Brain microvascular endothelial cell (primary cell): ENCODE measurements around the gene UBR3.

ENCODE experiments used
- DNase-seq: peaks from one replicate; pipeline ENCODE4 v3.0.0-alpha.2; 2020
- H3K27ac ChIP-seq: fragments of 250-450 bp; sonication (Bioruptor Pico); 2 replicates; pipeline ENCODE4 v1.5.1; 2020; ENCODE audit warnings: mild to moderate bottlenecking, moderate library complexity
- H3K27me3 ChIP-seq: fragments of 250-450 bp; sonication (Bioruptor Pico); replicated peaks from 2 replicates; pipeline ENCODE4 v1.5.1; 2020; ENCODE audit warnings: mild to moderate bottlenecking
- H3K36me3 ChIP-seq: fragments of 250-450 bp; sonication (Bioruptor Pico); replicated peaks from 2 replicates; pipeline ENCODE4 v1.5.1; 2020; ENCODE audit warnings: mild to moderate bottlenecking
- H3K4me3 ChIP-seq: 2 replicates; pipeline ENCODE4 v1.5.1; 2011; ENCODE audit warnings: low read depth, mild to moderate bottlenecking, control low read depth, low read length, moderate library complexity
- in situ Hi-C: cut with HindIII; loops from 2 replicates; pipeline ENCODE4 v1.10.0; 2017; ENCODE audit warnings: low sequenced_read_pairs, low pct_ligation_motif_present
- TF ChIP-seq, protein P1 (sequence below): IDR thresholded peaks from 2 replicates; pipeline ENCODE4 v1.5.1; 2011; ENCODE audit warnings: low read depth, mild to moderate bottlenecking, moderate library complexity, low read length, control low read depth, inconsistent platforms; ENCODE audit errors: missing control alignments

UBR3 gene

DNA sequence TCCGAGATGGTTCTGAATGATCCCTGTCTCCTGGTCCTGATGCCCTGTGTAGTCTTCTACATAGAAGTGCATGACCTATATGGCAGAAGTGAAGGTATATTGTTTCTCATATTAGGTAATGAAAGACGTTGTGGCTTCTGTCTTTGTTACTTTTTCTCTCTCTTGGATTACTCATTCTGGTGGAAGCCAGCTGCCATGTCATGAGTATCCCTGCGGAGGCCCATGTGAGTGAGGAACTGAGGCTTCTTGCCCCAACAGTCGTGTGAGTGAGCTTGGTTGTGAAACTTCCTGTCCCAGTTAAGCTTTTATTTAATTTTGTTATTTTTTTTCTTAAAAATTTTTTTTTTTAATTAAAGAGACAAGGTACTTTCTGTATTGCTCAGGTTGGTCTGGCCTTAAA, 134.7 kb downstream of the UBR3 start:
- H3K27me3 ChIP-seq = no peaks in the 10 kb centered on the region
- peak overlapping the region; percentile 40 for H3K27ac ChIP-seq
- TF ChIP-seq, protein P1, sequence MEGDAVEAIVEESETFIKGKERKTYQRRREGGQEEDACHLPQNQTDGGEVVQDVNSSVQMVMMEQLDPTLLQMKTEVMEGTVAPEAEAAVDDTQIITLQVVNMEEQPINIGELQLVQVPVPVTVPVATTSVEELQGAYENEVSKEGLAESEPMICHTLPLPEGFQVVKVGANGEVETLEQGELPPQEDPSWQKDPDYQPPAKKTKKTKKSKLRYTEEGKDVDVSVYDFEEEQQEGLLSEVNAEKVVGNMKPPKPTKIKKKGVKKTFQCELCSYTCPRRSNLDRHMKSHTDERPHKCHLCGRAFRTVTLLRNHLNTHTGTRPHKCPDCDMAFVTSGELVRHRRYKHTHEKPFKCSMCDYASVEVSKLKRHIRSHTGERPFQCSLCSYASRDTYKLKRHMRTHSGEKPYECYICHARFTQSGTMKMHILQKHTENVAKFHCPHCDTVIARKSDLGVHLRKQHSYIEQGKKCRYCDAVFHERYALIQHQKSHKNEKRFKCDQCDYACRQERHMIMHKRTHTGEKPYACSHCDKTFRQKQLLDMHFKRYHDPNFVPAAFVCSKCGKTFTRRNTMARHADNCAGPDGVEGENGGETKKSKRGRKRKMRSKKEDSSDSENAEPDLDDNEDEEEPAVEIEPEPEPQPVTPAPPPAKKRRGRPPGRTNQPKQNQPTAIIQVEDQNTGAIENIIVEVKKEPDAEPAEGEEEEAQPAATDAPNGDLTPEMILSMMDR = no peak
- H3K4me3 ChIP-seq = no peak overlapping the region
- in situ Hi-C loops = no loop called here
- peak; percentile 85 for DNase-seq
- H3K36me3 ChIP-seq = no peaks in the 10 kb centered on the region

DNA sequence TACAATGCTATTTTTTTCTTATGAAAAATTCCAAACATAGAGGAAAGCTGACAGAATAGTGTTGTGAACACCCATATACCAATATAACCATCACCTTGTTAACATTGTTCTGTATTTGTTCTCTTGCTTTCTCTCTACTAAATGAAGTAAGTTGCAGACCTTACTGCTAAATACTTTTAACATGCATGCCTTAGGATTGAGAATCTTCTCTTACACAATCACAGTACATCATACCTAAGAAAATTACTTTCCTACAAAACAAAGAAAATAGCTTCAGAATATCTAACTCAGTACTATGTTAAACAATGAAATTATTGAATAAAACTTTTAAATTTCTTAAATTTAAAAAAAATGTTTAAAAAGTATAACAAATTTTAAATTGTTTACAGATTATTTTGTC, 136.5 kb downstream of the UBR3 start:
- in situ Hi-C loops = no loop called here
- no peak overlapping the region for H3K4me3 ChIP-seq
- no peaks in the 10 kb centered on the region for H3K36me3 ChIP-seq
- no peak for DNase-seq
- H3K27me3 ChIP-seq = no peaks in the 10 kb centered on the region
- H3K27ac ChIP-seq = no peak overlapping the region
- TF ChIP-seq, protein P1 = no peak

DNA sequence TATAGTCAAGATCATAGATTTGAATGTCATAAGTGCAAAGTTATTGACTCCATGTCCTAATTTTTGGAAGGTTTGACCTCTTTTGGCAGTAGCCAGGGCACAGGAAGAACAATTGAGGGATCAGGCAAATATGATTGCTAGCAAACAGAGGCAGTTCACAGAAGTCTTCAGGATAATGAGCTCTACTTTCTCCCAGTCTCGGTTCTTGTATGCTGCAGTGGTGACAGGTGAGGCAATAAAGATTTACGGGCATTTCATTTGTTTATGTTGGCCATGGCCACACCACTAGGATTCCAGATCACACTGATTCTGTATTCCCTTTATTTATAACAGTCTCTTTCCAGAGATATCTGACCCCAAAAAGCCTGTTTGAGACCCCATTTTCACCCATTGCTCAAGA, 137.5 kb downstream of the UBR3 start:
- Histone ChIP-seq H3K27me3 (no peaks in the 10 kb centered on the region), H3K27ac (peak overlapping the region; percentile 9), H3K36me3 (no peaks in the 10 kb centered on the region), H3K4me3 (no peak overlapping the region)
- in situ Hi-C loops = no loop called here
- TF ChIP-seq, protein P1 = no peak
- DNase-seq = no peak

DNA sequence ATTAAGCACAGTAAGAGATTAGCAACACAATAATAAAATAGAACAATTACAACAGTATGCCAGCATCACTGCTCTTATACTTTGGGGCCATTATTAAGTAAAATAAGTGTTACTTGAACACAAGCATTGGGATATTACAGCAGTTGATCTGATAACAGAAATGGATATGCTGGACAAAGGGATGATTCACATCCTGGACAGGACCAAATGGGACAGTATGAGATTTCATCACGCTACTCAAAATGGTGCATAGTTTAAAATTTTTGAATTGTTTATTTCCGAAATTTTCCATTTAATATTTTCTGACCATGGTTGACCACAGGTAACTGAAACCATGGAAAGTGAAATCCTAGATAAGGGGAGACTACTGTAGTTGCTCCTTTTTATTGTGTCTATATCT, 138.2 kb downstream of the UBR3 start:
- TF ChIP-seq, protein P1 = no peak
- Histone ChIP-seq H3K4me3 (no peak overlapping the region), H3K27me3 (no peaks in the 10 kb centered on the region), H3K27ac (peak overlapping the region; percentile 9), H3K36me3 (no peaks in the 10 kb centered on the region)
- in situ Hi-C loops = no loop called here
- peak; percentile 37 for DNase-seq

DNA sequence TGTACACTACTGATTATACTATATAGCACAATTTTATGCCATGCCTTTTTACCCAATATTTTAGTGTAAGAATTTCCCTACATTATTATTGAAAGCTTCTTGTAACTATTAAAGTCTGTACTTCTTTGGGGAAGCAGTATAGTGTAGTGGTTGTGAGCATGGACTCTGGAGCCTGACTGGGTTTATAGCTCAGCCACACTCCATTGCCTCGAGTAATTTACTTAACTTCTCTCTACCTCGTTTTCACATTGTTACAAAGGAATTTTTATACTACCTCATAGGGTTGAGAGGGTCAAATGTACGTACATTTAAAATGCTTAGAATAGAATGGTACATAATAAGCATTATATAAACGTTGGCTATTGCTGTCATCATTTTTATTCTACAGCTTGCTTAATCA, 139.2 kb downstream of the UBR3 start:
- Histone ChIP-seq H3K27ac (no peak overlapping the region), H3K4me3 (no peak overlapping the region), H3K27me3 (no peaks in the 10 kb centered on the region), H3K36me3 (no peaks in the 10 kb centered on the region)
- in situ Hi-C loops = no loop called here
- TF ChIP-seq, protein P1 = no peak
- DNase-seq = no peak

DNA sequence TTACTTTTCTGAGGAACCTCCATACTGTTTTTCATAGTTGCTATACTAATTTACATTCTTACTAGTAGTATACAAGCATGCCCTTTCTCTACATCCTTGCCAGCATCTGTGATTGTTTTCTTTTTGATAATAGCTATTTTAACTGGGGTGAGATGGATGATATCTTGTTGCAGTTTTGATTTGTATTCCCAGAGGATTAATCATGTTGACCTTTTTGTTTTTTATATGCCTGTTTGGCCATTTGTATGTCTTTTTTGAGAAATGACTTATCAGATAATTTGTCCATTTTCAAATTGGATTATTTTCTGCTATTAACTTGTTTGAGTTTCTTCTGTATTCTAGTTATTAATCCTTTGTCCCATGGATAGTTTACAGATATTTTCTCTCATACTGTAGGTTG, 141.5 kb downstream of the UBR3 start:
- in situ Hi-C loops = no loop called here
- TF ChIP-seq, protein P1 = no peak
- H3K27ac ChIP-seq = no peak overlapping the region
- H3K36me3 ChIP-seq = no peaks in the 10 kb centered on the region
- no peak overlapping the region for H3K4me3 ChIP-seq
- no peak for DNase-seq
- no peaks in the 10 kb centered on the region for H3K27me3 ChIP-seq
